Mesothelial cell of epicardium (in vitro differentiated cells): Measurements from ENCODE around the gene HELLS. TPM values are rescaled to one million over a fixed set of nuclear protein-coding genes. Genes with fewer than 3 reads are reported as not detected.

Source experiments
- DNase-seq, 2 experiments: peaks; one replicate each; pipeline ENCODE4 v3.0.0; 2021; ENCODE audit warnings: low spot score in 2 of 2; ENCODE audit not compliant: unreplicated experiment in 2 of 2
- H3K27ac Mint-ChIP-seq: 2 replicates; pipeline ENCODE4 v1.8.0; 2021; ENCODE audit warnings: mixed read lengths
- H3K27me3 Mint-ChIP-seq: 2 replicates; pipeline ENCODE4 v1.8.0; 2021; ENCODE audit warnings: low read depth, mixed read lengths
- H3K36me3 Mint-ChIP-seq: 2 replicates; pipeline ENCODE4 v1.8.0; 2021; ENCODE audit warnings: mixed read lengths
- H3K4me1 Mint-ChIP-seq: 2 replicates; pipeline ENCODE4 v1.8.0; 2021; ENCODE audit warnings: mixed read lengths
- H3K4me3 Mint-ChIP-seq: 2 replicates; pipeline ENCODE4 v1.8.0; 2021; ENCODE audit warnings: mild to moderate bottlenecking, moderate library complexity, mixed read lengths
- H3K9me3 Mint-ChIP-seq: 2 replicates; pipeline ENCODE4 v1.8.0; 2021; ENCODE audit warnings: mixed read lengths
- total RNA-seq: library from RNA; stranded (reverse); gene quantifications from 3 replicates; pipeline ENCODE4 v1.2.1, GENCODE V29; 2021
- TF ChIP-seq, protein P1 (sequence below): fragments of 200-600 bp; sonication (generic); IDR thresholded peaks from one replicate; pipeline ENCODE4 v1.5.0; 2021; ENCODE audit warnings: antibody characterized with exemption; ENCODE audit not compliant: unreplicated experiment

Gene HELLS
- total RNA-seq, 1 donor from 2014 or later = 67.4 TPM

DNA sequence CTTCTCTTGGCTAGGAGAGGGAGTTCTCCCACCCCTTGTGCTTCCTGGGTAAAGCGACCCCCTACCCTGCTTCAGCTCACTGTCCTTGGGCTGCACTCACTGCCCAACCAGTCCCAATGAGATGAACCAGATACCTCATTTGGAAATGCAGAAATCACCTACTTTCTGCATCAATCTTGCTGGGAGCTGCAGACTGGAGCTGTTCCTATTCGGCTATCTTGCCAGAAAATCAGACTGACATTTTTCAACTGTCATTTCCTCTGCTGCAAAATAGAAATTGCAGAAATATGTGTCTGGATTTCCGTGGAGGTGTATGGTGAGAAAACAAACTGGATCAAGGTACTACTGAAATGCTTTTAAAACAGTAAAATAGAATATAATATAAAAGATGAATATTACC is 95.0 kb downstream of the HELLS start:
- H3K4me3 Mint-ChIP-seq = no peak overlapping the region
- peaks cover 32% of the 10 kb centered on the region for H3K9me3 Mint-ChIP-seq
- TF ChIP-seq, protein P1, sequence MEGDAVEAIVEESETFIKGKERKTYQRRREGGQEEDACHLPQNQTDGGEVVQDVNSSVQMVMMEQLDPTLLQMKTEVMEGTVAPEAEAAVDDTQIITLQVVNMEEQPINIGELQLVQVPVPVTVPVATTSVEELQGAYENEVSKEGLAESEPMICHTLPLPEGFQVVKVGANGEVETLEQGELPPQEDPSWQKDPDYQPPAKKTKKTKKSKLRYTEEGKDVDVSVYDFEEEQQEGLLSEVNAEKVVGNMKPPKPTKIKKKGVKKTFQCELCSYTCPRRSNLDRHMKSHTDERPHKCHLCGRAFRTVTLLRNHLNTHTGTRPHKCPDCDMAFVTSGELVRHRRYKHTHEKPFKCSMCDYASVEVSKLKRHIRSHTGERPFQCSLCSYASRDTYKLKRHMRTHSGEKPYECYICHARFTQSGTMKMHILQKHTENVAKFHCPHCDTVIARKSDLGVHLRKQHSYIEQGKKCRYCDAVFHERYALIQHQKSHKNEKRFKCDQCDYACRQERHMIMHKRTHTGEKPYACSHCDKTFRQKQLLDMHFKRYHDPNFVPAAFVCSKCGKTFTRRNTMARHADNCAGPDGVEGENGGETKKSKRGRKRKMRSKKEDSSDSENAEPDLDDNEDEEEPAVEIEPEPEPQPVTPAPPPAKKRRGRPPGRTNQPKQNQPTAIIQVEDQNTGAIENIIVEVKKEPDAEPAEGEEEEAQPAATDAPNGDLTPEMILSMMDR = no peak
- no peak for DNase-seq
- H3K4me1 Mint-ChIP-seq = peaks cover 8% of the 10 kb centered on the region
- H3K36me3 Mint-ChIP-seq = peaks cover 11% of the 10 kb centered on the region
- no peak overlapping the region for H3K27ac Mint-ChIP-seq
- no peaks in the 10 kb centered on the region for H3K27me3 Mint-ChIP-seq

DNA sequence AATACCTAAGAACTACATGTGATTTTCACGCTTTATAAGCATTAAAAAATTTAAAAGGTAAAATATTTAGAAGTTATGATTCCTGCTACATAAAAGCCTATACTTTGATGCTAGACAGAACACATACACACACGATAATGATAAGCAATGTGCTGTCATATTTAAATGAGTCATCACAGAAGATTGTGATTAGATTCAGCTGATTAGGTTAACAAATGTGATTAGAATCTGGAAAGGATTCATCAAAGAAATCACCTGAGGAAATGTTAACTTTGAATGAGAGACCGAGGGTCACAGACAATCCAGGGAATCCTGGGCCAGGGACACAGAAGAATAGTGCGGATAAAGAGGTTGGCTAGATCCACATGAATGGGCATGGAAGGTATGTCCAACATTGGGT is 95.9 kb downstream of the HELLS start:
- no peaks in the 10 kb centered on the region for H3K27me3 Mint-ChIP-seq
- H3K36me3 Mint-ChIP-seq = peaks cover 11% of the 10 kb centered on the region
- peaks cover 23% of the 10 kb centered on the region for H3K9me3 Mint-ChIP-seq
- no peak for DNase-seq
- no peak overlapping the region for H3K4me3 Mint-ChIP-seq
- TF ChIP-seq, protein P1 = no peak
- peaks cover 8% of the 10 kb centered on the region for H3K4me1 Mint-ChIP-seq
- H3K27ac Mint-ChIP-seq = peak overlapping the region; percentile 0

DNA sequence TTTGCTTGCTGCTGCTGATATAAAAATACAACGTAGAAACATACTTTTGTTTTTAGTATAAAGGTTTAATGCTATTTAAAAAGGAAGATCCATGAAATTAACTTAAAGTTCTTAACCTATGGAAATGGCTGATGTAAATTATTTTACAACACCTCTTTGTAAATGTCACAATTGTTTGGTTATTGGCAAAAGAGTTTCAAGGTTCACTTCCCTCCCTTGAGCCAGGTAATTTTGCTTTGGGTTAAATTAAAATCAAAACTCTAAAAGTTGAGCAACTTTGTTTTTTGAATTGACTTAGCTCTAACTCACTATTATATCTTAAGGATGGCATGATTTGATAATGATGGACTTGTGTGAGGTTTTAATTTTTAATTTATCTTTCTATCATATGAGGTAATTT is 98.8 kb downstream of the HELLS start:
- DNase-seq = no peak
- Mint-ChIP-seq H3K27ac (no peak overlapping the region), H3K9me3 (no peaks in the 10 kb centered on the region), H3K4me1 (peaks cover 8% of the 10 kb centered on the region), H3K36me3 (no peaks in the 10 kb centered on the region), H3K4me3 (no peak overlapping the region), H3K27me3 (no peaks in the 10 kb centered on the region)
- TF ChIP-seq, protein P1 = no peak

DNA sequence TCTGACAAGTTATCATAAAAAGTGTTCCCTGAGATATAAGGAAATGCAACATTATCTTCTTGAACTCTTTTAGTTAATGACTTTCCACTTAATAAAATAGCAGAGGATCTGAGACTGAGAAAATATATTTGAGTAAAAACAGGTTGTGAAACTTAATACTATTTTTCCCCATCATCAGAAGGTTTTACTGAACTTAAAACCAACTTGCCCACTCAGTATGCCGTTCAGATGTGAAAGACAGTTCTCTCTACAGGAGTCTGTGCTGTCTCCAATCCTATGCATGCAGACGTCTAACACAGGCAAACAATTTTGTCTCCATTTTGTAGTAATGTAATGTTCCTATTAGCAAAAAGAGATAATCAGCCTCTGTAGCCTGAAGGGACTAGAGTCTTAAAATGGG is 99.7 kb downstream of the HELLS start:
- no peak for DNase-seq
- Mint-ChIP-seq H3K4me1 (peaks cover 8% of the 10 kb centered on the region), H3K4me3 (no peak overlapping the region), H3K9me3 (no peaks in the 10 kb centered on the region), H3K36me3 (no peaks in the 10 kb centered on the region), H3K27ac (no peak overlapping the region), H3K27me3 (no peaks in the 10 kb centered on the region)
- TF ChIP-seq, protein P1 = no peak

Other genes with a start within 250 kb of the HELLS start
- 23.7 to 26.2 TPM (median 25.5 TPM) in 3 replicates for gene NOC3L, start 182.8 kb upstream of the HELLS start, total RNA-seq
- gene TBC1D12, start 143.2 kb upstream of the HELLS start, total RNA-seq = 8.5 to 10.1 TPM (median 8.9 TPM) in 3 replicates
- not detected in 3 replicates for gene CYP2C18, start 137.9 kb downstream of the HELLS start, total RNA-seq
- gene CYP2C19, start 216.9 kb downstream of the HELLS start, total RNA-seq = not detected in 3 replicates